C1 segment of cervical spinal cord (tissue), 14 donors: Measurements from ENCODE around the gene NFKBIE.
"Not testable (repeated sequence)": the region's sequence is repeated elsewhere in the genome, so short reads cannot be mapped to it uniquely, and the experiment has no call there.

Experiments
- DNase-seq, 14 donors: peaks; one replicate each; lab custom pipeline; 2025; lab: John Stamatoyannopoulos, UW

The NFKBIE gene

DNA sequence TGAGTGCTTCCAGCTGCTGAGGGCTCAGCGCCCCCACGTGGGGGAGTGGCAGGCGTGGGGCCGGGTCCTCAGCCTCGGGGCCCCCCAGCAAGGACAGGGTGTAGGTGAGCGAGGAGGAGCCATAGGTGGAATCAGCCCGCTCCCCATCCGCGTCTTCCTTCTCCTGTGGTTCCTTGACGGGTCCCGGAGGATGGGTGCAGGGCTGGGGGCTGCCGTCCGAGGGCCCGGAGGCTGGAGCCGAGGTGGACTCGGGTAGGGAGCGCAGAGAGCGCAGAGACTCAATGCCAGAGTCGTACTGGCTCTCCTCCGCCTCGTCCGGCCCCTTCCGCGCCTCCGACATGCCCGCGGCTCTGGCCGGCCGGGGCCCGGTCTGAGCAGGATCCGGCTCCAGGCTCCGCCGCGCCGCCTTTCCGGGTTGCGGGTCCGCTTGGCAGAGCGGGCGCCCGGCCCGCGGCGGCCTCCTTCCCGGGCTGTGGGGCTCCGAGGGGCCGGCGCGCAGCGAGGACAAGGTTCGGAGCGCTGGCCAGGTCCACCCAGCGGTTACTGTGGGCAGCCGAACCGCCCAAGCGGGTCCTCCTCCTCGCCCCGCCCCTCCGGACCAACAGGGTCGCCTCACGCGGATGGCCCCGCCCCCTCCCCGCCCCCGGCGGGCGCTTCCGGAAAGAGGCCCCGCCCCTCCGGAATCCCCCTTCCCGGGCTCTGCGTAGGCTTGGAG is at the start of gene NFKBIE:
NFKBIE (minus strand) TSS at position 545 of the 715 bp plus-strand sequence; CDS start at position 340, 205 bp downstream.
- peak; percentile 48 to 95 (median 84) for DNase-seq

DNA sequence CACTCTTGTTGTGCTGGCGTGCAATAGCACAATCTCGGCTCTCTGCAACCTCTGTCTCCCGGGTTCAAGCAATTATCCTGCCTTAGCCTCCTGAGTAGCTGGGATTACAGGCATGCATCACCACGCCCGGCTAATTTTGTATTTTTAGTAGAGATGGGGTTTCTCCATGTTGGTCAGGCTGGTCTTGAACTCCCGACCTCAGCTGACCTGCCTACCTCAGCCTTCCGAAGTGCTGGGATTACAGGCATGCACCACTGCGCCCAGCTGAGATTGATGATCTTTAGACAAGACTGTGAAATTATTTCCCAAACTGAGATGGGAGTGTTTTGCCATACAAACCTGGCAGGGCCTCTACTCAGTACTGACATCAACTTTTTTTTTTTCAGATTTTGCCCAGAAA is 49.3 kb upstream of the NFKBIE start:
- DNase-seq: not testable (repeated sequence)

DNA sequence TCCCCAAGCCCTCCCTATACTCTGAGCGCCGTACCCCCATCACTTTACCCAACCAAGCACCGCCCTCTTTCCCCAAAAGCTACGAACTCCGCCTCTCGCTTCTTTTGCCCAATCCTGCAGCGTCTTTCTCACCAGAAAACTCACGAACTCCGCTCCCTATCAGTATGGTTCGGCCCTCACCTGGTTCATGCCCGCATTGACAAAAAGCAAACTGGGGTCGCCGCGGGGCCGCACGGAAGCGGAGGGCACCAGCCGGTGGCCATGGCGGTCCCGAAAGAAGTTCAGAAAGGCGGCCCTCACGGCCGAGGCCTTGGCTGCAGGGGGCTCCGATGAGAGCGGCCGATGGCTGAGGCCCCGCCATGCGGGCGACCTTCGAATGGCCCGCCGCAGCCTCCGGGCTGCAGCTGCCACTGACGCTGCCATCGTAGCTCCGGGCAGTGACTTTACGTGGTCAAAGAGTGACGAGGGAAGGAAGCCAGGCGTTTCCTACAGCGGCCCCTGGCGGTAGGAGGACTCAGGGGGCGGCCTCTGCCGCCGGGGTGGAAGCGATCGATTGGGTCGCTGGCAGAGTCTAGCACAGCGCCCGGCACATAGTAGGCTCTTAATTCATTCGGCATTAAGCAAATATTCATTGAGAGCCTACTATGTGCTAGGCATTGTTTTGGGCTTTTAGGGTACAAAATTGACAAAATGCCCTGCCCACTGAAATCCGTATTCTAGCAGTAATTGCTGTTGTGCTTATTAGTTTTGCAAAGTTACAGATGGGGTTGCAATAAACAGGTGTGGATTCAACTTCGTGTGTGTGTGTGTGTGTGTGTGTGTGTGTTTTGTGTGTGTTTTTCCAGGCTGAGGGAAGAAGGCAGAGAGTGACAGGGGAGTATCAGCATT is 47.8 kb upstream of the NFKBIE start, which contains the start of gene AARS2:
AARS2 (minus strand) TSS at position 447 of the 888 bp plus-strand sequence; CDS start at position 423, 24 bp downstream.
- peak in 12 of 14 donors; percentile 14 to 84 (median 64) for DNase-seq

- DNase-seq: no peak
Observed at GRCh38 chr6:44311767-44312166, 46.4 kb upstream of the NFKBIE start.

- DNase-seq: no peak
Observed at GRCh38 chr6:44311304-44311703, 46.0 kb upstream of the NFKBIE start.

- DNase-seq: no peak
Observed at GRCh38 chr6:44310241-44310640, 44.9 kb upstream of the NFKBIE start.

GRCh38 chr6:44309631-44310030 is 44.3 kb upstream of the NFKBIE start:
- DNase-seq: no peak

DNA sequence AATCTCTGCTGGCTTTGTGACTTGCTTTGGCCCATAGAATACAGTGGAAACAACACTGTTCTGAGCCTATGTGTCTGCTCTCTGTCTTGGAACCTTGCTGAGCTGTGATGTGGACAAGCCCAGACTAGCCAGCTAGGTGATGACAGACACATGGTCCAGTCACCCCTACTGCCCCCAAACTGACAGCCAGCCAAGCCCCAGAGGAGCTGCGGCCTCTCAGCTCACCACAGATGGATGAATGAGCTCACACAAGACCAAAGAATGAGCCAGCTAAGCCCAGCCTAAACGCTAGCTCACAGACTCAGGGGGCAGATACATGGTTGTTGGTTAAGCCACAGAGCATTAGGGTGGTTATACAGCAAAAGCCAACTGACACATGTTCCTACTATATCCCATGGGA is 43.7 kb upstream of the NFKBIE start:
- DNase-seq: no peak

DNA sequence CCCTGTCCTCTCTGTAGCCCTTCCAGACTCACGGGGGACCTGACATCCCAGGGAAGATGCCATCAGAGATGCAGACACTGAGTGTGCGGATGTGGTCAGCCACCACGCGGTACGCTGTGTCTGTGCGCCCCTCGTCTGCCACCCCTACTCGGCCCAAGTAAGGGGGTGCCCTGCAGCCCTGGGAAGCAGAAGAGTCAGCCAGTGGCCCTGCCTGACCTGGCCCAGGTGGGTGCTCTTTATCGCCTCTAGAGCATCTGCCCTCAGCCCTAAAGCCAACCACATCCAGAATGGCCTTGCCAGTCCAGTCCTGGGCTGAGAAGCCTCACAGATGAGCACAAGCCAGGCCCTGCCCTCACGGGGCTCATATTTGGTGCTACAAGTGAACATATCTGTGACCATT is 41.9 kb upstream of the NFKBIE start:
- DNase-seq: no peak

- no peak for DNase-seq
Observed at GRCh38 chr6:44306710-44307109, 41.4 kb upstream of the NFKBIE start.

GRCh38 chr6:44305200-44305725 is 39.9 kb upstream of the NFKBIE start:
- no peak for DNase-seq

GRCh38 chr6:44304282-44305199 is 39.2 kb upstream of the NFKBIE start:
- DNase-seq: peak in 2 of 14 donors; percentile 37 to 47

DNA sequence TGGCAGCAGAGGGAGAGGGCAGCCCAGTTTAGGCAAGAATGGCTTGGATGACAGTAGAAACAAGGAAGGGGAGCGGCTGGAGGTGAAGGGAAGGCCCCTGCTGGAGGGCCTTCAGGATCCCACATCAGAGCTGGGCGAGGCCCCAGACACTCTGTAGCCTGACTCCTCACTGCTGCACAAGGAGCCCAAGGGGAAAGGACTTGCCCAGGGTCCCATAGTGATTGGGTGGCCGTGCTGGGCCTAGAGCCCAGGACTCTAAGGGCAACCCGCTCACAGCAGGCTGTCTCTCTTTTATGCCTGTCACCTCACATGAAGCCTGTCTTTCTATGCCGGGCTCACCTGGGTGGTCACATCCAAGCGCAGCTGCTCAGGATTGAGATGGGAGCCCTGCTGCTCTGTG is 38.5 kb upstream of the NFKBIE start:
- no peak for DNase-seq

DNA sequence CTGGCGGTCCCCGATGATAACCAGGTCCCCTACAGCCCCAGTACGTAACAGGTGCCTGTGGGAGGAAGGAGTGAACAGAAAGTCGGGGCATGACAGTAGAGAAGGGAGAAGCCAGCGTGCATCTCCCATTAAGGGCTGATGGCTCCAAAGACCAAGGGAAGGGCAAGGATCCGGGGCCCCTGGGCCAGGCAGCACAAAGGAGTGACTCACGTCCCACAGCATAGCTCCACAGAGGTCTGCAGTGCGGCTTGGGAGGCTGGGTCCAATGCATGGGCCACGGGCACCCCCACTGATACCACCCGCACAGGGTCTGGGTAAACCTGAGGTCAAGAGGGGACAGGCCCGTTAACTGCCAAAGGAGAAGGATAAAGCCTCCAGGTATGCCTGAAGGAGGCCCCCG is 37.5 kb upstream of the NFKBIE start:
- no peak for DNase-seq

DNA sequence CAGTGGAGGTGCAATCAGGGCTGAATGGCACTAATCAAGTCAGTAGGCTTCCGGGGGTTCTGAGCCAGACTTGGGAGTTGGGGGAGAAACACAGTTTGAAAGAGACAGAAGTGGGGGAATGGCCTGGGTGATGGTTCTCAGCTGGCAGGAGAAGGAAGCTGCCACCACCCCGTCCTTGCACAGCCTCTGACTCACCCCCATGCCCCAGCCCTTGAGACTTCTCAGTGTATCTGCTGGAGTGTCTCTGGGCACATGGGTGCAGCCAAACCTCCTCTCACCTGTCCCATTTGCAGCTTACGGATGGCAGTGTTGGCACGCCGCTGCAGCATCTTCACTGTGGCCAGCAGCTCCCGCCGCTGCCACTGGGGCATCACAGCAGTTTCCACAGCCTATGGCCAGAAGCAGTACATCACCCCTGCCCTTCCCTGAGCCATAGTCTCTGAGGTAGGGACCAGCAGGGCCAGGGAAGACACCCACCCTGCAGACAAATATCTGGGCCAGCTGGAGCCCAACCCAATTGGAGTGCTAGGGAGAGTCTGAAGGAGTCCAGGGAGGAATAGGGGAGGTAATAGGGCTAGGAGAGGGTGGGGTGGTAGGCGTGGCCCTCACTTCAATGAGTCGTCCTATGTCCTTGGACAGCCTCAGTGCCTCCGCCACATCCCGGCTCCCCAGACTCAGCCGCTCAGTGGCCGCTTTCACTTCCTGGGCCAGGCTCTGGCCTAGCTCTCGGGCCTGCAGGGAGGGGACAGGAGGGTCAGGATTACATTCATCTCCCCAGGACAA is 36.6 kb upstream of the NFKBIE start:
- DNase-seq: no peak

GRCh38 chr6:44301106-44301505 is 35.8 kb upstream of the NFKBIE start:
- DNase-seq: no peak

- no peak for DNase-seq
Observed at GRCh38 chr6:44300292-44300823, 35.0 kb upstream of the NFKBIE start.

GRCh38 chr6:44298864-44299263 is 33.5 kb upstream of the NFKBIE start:
- DNase-seq: no peak

- no peak for DNase-seq
Observed at GRCh38 chr6:44298055-44298803, 32.9 kb upstream of the NFKBIE start.
